ENCODE data around the gene SMOC2.

SMOC2 gene

DNA sequence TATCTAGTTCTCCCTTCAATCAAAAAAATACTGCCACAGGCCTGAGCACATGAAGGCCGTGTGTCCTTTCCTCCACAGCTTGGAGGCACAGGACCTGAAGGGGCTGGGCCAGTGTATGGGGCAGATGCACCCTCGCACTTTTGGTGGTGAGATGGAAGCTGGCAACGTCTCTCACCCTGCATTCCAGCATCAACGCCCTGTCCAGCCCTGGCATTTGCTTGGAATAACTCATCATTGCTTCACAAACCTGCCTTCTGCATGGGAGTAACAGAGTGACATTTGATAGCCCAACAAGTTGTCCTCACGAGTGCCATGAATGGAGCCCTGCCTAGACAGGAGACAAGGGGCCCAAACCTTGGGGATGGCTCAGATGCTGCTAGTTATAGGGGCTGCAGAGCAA is 257.9 kb downstream of the SMOC2 start:
- Histone ChIP-seq H3K4me3 (ENCODE audit: low read length) (no peak overlapping the region), H2AFZ (ENCODE audit: low read depth, low read length) (no peak overlapping the region), H3K4me1 (ENCODE audit: low read length) (no peaks in the 10 kb centered on the region), H3K9ac (ENCODE audit: low read length) (no peak overlapping the region), H3K27me3 (ENCODE audit: low read depth, low read length) (no peaks in the 10 kb centered on the region), H3K27ac (ENCODE audit: low read length) (no peak overlapping the region), H3K9me3 (ENCODE audit: insufficient read depth, low read length) (no peaks in the 10 kb centered on the region), H3K79me2 (ENCODE audit: low read length) (no peaks in the 10 kb centered on the region), H4K20me1 (ENCODE audit: insufficient read depth, low read length) (no peaks in the 10 kb centered on the region), H3K4me2 (ENCODE audit: low read length) (no peak overlapping the region), H3K36me3 (replicated peaks; ENCODE audit: low read depth, low read length) (no peaks in the 10 kb centered on the region)
- no peak for TF ChIP-seq EZH2phosphoT487 (IDR thresholded peaks at IDR 0.05; ENCODE audit: low read depth)
- TF ChIP-seq, protein P1, sequence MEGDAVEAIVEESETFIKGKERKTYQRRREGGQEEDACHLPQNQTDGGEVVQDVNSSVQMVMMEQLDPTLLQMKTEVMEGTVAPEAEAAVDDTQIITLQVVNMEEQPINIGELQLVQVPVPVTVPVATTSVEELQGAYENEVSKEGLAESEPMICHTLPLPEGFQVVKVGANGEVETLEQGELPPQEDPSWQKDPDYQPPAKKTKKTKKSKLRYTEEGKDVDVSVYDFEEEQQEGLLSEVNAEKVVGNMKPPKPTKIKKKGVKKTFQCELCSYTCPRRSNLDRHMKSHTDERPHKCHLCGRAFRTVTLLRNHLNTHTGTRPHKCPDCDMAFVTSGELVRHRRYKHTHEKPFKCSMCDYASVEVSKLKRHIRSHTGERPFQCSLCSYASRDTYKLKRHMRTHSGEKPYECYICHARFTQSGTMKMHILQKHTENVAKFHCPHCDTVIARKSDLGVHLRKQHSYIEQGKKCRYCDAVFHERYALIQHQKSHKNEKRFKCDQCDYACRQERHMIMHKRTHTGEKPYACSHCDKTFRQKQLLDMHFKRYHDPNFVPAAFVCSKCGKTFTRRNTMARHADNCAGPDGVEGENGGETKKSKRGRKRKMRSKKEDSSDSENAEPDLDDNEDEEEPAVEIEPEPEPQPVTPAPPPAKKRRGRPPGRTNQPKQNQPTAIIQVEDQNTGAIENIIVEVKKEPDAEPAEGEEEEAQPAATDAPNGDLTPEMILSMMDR (IDR thresholded peaks at IDR 0.05; ENCODE audit: low read depth, low read length) = no peak

DNA sequence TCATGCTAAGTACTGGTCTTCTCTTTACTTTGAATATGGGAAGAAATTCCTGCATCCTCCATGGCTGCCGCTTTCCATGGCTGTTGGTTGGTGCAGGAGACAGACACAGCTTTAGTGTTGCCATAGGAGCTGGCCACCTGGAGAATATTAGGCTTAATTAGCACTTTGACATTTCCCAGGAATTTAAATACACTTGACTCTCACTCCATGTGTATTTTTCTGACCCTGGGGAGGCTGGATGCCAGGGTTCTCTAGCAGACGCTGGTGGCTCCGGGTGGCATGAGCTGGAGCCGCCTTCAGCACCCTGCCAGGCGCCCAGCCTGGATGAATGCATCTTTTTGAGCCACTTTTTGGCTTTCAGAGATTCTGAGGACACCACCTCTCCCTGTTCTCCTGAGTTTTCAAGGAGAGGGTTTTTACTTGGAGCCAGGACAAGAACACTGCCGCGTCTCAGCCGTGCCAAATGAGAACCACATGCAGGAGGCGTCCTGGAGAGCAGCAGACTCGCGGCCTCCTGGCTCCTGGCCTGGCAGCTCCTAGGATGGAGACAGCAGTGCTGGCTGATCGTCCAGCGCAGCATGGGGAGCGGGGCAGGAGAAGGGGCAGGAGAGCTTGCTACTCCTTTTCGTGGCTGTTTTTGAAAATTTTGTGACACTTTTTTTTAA is 258.8 kb downstream of the SMOC2 start:
- Histone ChIP-seq H3K4me3 (ENCODE audit: low read length) (no peak overlapping the region), H3K9me3 (ENCODE audit: insufficient read depth, low read length) (no peaks in the 10 kb centered on the region), H3K79me2 (ENCODE audit: low read length) (no peaks in the 10 kb centered on the region), H4K20me1 (ENCODE audit: insufficient read depth, low read length) (no peaks in the 10 kb centered on the region), H3K4me1 (ENCODE audit: low read length) (no peaks in the 10 kb centered on the region), H3K4me2 (ENCODE audit: low read length) (no peak overlapping the region), H3K27ac (ENCODE audit: low read length) (no peak overlapping the region), H3K9ac (ENCODE audit: low read length) (no peak overlapping the region), H2AFZ (ENCODE audit: low read depth, low read length) (no peak overlapping the region), H3K27me3 (ENCODE audit: low read depth, low read length) (no peaks in the 10 kb centered on the region), H3K36me3 (replicated peaks; ENCODE audit: low read depth, low read length) (no peaks in the 10 kb centered on the region)
- no peak for TF ChIP-seq EZH2phosphoT487 (IDR thresholded peaks at IDR 0.05; ENCODE audit: low read depth)

DNA sequence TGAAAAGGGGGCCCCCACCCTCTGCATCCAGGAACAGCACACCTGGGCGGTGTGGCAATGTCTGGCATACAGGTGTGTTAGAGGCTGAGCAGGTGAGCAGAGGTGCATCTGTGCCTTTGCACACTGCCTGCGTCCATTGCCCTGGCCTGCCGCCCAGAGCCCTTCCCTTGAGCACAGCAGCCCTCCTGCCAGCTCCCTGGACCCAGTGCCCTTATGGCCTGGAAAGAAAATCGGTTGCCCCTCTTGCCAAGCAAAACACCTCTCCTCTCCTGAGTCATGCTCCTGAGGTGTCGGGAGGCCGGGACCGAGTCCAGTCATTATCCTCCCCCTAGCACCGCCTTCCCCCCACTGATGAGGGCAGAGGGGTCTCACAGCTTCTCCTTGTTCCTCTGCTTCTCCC is 259.9 kb downstream of the SMOC2 start:
- no peak overlapping the region for H3K27ac ChIP-seq (ENCODE audit: low read length)
- H3K4me3 ChIP-seq (ENCODE audit: low read length) = no peak overlapping the region
- no peak overlapping the region for H3K9ac ChIP-seq (ENCODE audit: low read length)
- H2AFZ ChIP-seq (ENCODE audit: low read depth, low read length) = no peak overlapping the region
- H3K9me3 ChIP-seq (ENCODE audit: insufficient read depth, low read length) = no peaks in the 10 kb centered on the region
- no peak overlapping the region for H3K4me2 ChIP-seq (ENCODE audit: low read length)
- H3K27me3 ChIP-seq (ENCODE audit: low read depth, low read length) = no peaks in the 10 kb centered on the region
- no peaks in the 10 kb centered on the region for H3K36me3 ChIP-seq (replicated peaks; ENCODE audit: low read depth, low read length)
- no peaks in the 10 kb centered on the region for H3K79me2 ChIP-seq (ENCODE audit: low read length)
- H4K20me1 ChIP-seq (ENCODE audit: insufficient read depth, low read length) = no peaks in the 10 kb centered on the region
- no peak for TF ChIP-seq EZH2phosphoT487 (IDR thresholded peaks at IDR 0.05; ENCODE audit: low read depth)
- TF ChIP-seq, protein P1 (IDR thresholded peaks at IDR 0.05; ENCODE audit: low read depth, low read length) = no peak
- no peaks in the 10 kb centered on the region for H3K4me1 ChIP-seq (ENCODE audit: low read length)

DNA sequence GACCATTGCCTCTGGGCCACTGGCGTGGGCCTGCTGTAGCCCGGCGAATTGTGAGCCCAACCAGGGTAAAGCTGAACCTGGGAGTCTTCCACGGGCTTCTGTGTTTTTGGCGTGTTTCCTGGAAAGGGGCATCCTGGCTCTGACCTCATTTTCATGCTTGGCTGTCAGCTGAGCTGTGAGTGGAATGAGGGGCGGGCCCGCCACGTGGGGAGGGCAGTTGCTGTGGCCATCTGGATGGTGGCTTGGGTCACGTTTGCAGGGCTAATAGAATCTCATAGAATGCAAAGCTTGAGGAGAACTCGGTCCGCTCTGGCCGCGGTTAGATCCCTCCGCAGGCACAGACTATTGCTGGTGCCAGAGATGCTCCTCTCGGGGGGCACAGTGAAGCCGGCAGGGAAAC is 263.0 kb downstream of the SMOC2 start:
- Histone ChIP-seq H3K27me3 (ENCODE audit: low read depth, low read length) (no peaks in the 10 kb centered on the region), H3K27ac (ENCODE audit: low read length) (no peak overlapping the region), H3K9ac (ENCODE audit: low read length) (no peak overlapping the region), H2AFZ (ENCODE audit: low read depth, low read length) (no peak overlapping the region), H3K79me2 (ENCODE audit: low read length) (no peaks in the 10 kb centered on the region), H3K4me2 (ENCODE audit: low read length) (no peak overlapping the region), H3K9me3 (ENCODE audit: insufficient read depth, low read length) (no peaks in the 10 kb centered on the region), H4K20me1 (ENCODE audit: insufficient read depth, low read length) (no peaks in the 10 kb centered on the region), H3K4me3 (ENCODE audit: low read length) (no peak overlapping the region), H3K4me1 (ENCODE audit: low read length) (no peaks in the 10 kb centered on the region), H3K36me3 (replicated peaks; ENCODE audit: low read depth, low read length) (no peaks in the 10 kb centered on the region)
- no peak for TF ChIP-seq EZH2phosphoT487 (IDR thresholded peaks at IDR 0.05; ENCODE audit: low read depth)
- TF ChIP-seq, protein P1 (IDR thresholded peaks at IDR 0.05; ENCODE audit: low read depth, low read length) = no peak

Measured in OCI-LY3 (cell line).